Activated CD4-positive, CD25-positive, alpha-beta regulatory T cell treated with anti-CD3 and anti-CD28 coated beads, Interleukin-2, amount 50 U/mL, for 72 hours (primary cell): Measurements from ENCODE around the gene SRGAP2.
"Not testable (repeated sequence)": the region's sequence is repeated elsewhere in the genome, so short reads cannot be mapped to it uniquely, and the experiment has no call there.

Source experiments
- DNase-seq: peaks from one replicate; pipeline ENCODE4 v3.0.0; 2021

Gene SRGAP2

GRCh38 chr1:206252680-206253335 lies 49.5 kb downstream of the SRGAP2 start:
- not testable (repeated sequence) for DNase-seq
